Measurements from ENCODE around the gene MYO3B. TPM values are rescaled to one million over a fixed set of nuclear protein-coding genes. Genes with fewer than 3 reads are reported as not detected.
"Not testable (repeated sequence)": the region's sequence is repeated elsewhere in the genome, so short reads cannot be mapped to it uniquely, and the experiment has no call there.

MYO3B gene
- total RNA-seq, 2 donors from 2014 or later, result 2.0 to 4.7 TPM

- no peaks in the 10 kb centered on the region for H3K4me1 ChIP-seq
- H3K4me3 ChIP-seq, result no peak overlapping the region
- TF ChIP-seq CTCF (IDR thresholded peaks at IDR 0.05), result no peak
- TF ChIP-seq POLR2A (IDR thresholded peaks at IDR 0.05), result no peak
- no peaks in the 10 kb centered on the region for H3K9me3 ChIP-seq
- no peak overlapping the region for H3K27ac ChIP-seq
- H3K36me3 ChIP-seq (replicated peaks in 1 of 2; ENCODE audit: insufficient read depth in 1 of 2, low read depth in 2 of 2), result no peaks in the 10 kb centered on the region
- 70 to 88% methylated on average over 2 of the region's 2 CpGs for WGBS, 2 donors
- no peaks in the 10 kb centered on the region for H3K27me3 ChIP-seq
- intact Hi-C loops (cut with DNase I), result no loop called here
- DNase-seq (no peak), ATAC-seq (no peak)
Observed at GRCh38 chr2:170423919-170424318, 246.0 kb downstream of the MYO3B start.

- no peaks in the 10 kb centered on the region for H3K27me3 ChIP-seq
- DNase-seq (no peak), ATAC-seq (no peak)
- H3K36me3 ChIP-seq (replicated peaks in 1 of 2; ENCODE audit: insufficient read depth in 1 of 2, low read depth in 2 of 2), result no peaks in the 10 kb centered on the region
- H3K27ac ChIP-seq, result no peak overlapping the region
- no peak overlapping the region for H3K4me3 ChIP-seq
- no peaks in the 10 kb centered on the region for H3K4me1 ChIP-seq
- intact Hi-C loops (cut with DNase I), result no loop called here
- H3K9me3 ChIP-seq, result no peaks in the 10 kb centered on the region
- TF ChIP-seq CTCF (IDR thresholded peaks at IDR 0.05) (no peak), POLR2A (IDR thresholded peaks at IDR 0.05) (no peak)
- 47 to 60% methylated on average over 2 of the region's 2 CpGs for WGBS, 2 donors
Observed at GRCh38 chr2:170425281-170425751, 247.4 kb downstream of the MYO3B start.

GRCh38 chr2:170428868-170429267, 250.9 kb downstream of the MYO3B start:
- Histone ChIP-seq H3K9me3 (no peaks in the 10 kb centered on the region), H3K4me3 (no peak overlapping the region), H3K36me3 (replicated peaks in 1 of 2; ENCODE audit: insufficient read depth in 1 of 2, low read depth in 2 of 2) (no peaks in the 10 kb centered on the region), H3K4me1 (no peaks in the 10 kb centered on the region), H3K27me3 (no peaks in the 10 kb centered on the region), H3K27ac (no peak overlapping the region)
- DNase-seq (no peak), ATAC-seq (no peak)
- WGBS, 2 donors, result 81 to 91% methylated on average over 2 of the region's 2 CpGs
- TF ChIP-seq CTCF (IDR thresholded peaks at IDR 0.05) (no peak), POLR2A (IDR thresholded peaks at IDR 0.05) (no peak)
- intact Hi-C loops (cut with DNase I), result no loop called here

GRCh38 chr2:170432823-170433222, 254.9 kb downstream of the MYO3B start:
- WGBS, 2 donors, result 94 to 96% methylated on average over 4 of the region's 4 CpGs
- Histone ChIP-seq H3K4me1 (no peaks in the 10 kb centered on the region), H3K27me3 (no peaks in the 10 kb centered on the region), H3K27ac (no peak overlapping the region), H3K36me3 (replicated peaks in 1 of 2; ENCODE audit: insufficient read depth in 1 of 2, low read depth in 2 of 2) (no peaks in the 10 kb centered on the region), H3K9me3 (no peaks in the 10 kb centered on the region), H3K4me3 (no peak overlapping the region)
- DNase-seq (no peak), ATAC-seq (no peak)
- intact Hi-C loops (cut with DNase I), result no loop called here
- TF ChIP-seq POLR2A (IDR thresholded peaks at IDR 0.05), result no peak
- no peak for TF ChIP-seq CTCF (IDR thresholded peaks at IDR 0.05)

GRCh38 chr2:170433448-170433847, 255.5 kb downstream of the MYO3B start:
- no peaks in the 10 kb centered on the region for H3K9me3 ChIP-seq
- 73 to 78% methylated on average over 2 of the region's 2 CpGs for WGBS, 2 donors
- H3K27ac ChIP-seq, result no peak overlapping the region
- no peak overlapping the region for H3K4me3 ChIP-seq
- H3K4me1 ChIP-seq, result no peaks in the 10 kb centered on the region
- H3K36me3 ChIP-seq (replicated peaks in 1 of 2; ENCODE audit: insufficient read depth in 1 of 2, low read depth in 2 of 2), result no peaks in the 10 kb centered on the region
- intact Hi-C loops (cut with DNase I), result no loop called here
- DNase-seq (no peak), ATAC-seq (no peak)
- no peak for TF ChIP-seq POLR2A (IDR thresholded peaks at IDR 0.05)
- no peak for TF ChIP-seq CTCF (IDR thresholded peaks at IDR 0.05)
- no peaks in the 10 kb centered on the region for H3K27me3 ChIP-seq

- H3K4me1 ChIP-seq; intact Hi-C loops (cut with DNase I); H3K27me3 ChIP-seq; H3K36me3 ChIP-seq (replicated peaks in 1 of 2; ENCODE audit: insufficient read depth in 1 of 2, low read depth in 2 of 2); H3K9me3 ChIP-seq; ATAC-seq; H3K4me3 ChIP-seq; DNase-seq; H3K27ac ChIP-seq: not testable (repeated sequence)
- WGBS, 2 donors, result 86 to 87% methylated on average over 5 of the region's 5 CpGs
Observed at GRCh38 chr2:170434396-170434795, 256.4 kb downstream of the MYO3B start.

All from body of pancreas (tissue), 4 donors.